MCF 10A (cell line): ENCODE measurements around the gene NR4A3. TPM values are rescaled to one million over a fixed set of nuclear protein-coding genes. Genes with fewer than 3 reads are reported as not detected.

Experiments
- BruUV-seq: library from RNA; stranded (reverse); fragments of 400-500 nt; replicated peaks from 2 replicates; lab custom pipeline; 2021; lab: Mats Ljungman, UMichigan
- CTCF ChIA-PET: fragments of 300-600 bp; sonication (Branson Sonifier 250); formaldehyde crosslinking; extraction: SDS; loops from one replicate; lab custom pipeline; 2021; ENCODE audit warnings: antibody characterized with exemption, inconsistent platforms; lab: Yijun Ruan, JAX
- POLR2A ChIA-PET: fragments of 300-600, 350-650 bp; sonication (Branson Sonifier 250); formaldehyde crosslinking; extraction: SDS; loops from one replicate; lab custom pipeline; 2020; ENCODE audit warnings: antibody characterized with exemption, inconsistent platforms; lab: Yijun Ruan, JAX
- DNase-seq: peaks from one replicate; pipeline ENCODE4 v3.0.0-alpha.2; 2018; ENCODE audit not compliant: unreplicated experiment
- H3K27ac Mint-ChIP-seq: one replicate; pipeline ENCODE4 v1.8.0; 2022; ENCODE audit warnings: mild to moderate bottlenecking, low read depth, mixed read lengths; ENCODE audit not compliant: unreplicated experiment
- H3K27me3 Mint-ChIP-seq: one replicate; pipeline ENCODE4 v1.8.0; 2022; ENCODE audit warnings: mixed read lengths; ENCODE audit not compliant: insufficient read depth, unreplicated experiment
- H3K36me3 Mint-ChIP-seq: one replicate; pipeline ENCODE4 v1.8.0; 2022; ENCODE audit warnings: mild to moderate bottlenecking, moderate library complexity, mixed read lengths; ENCODE audit not compliant: insufficient read depth, unreplicated experiment
- H3K4me1 Mint-ChIP-seq: one replicate; pipeline ENCODE4 v1.8.0; 2022; ENCODE audit warnings: mixed read lengths; ENCODE audit not compliant: insufficient read depth, unreplicated experiment
- H3K4me3 Mint-ChIP-seq: one replicate; pipeline ENCODE4 v1.8.0; 2022; ENCODE audit warnings: mild to moderate bottlenecking, moderate library complexity, mixed read lengths; ENCODE audit not compliant: unreplicated experiment
- H3K9me3 Mint-ChIP-seq: one replicate; pipeline ENCODE4 v1.8.0; 2022; ENCODE audit warnings: mixed read lengths; ENCODE audit not compliant: unreplicated experiment
- intact Hi-C: fragments of 100-400 bp; cut with micrococcal nuclease; formaldehyde crosslinking; loops from 2 replicates; pipeline ENCODE4 v1.14.1; 2022
- total RNA-seq: library from RNA; stranded (reverse); gene quantifications from 2 replicates; pipeline ENCODE4 v1.2.3, GENCODE V29; 2022
- TF ChIP-seq, protein P1 (sequence below): fragments of 200-600 bp; IDR thresholded peaks from one replicate; pipeline ENCODE4 v1.8.0; 2022; ENCODE audit warnings: antibody characterized with exemption, mild to moderate bottlenecking; ENCODE audit not compliant: unreplicated experiment

The NR4A3 gene
- total RNA-seq, 1 experiment from 2014 or later, result 0.16 TPM

DNA sequence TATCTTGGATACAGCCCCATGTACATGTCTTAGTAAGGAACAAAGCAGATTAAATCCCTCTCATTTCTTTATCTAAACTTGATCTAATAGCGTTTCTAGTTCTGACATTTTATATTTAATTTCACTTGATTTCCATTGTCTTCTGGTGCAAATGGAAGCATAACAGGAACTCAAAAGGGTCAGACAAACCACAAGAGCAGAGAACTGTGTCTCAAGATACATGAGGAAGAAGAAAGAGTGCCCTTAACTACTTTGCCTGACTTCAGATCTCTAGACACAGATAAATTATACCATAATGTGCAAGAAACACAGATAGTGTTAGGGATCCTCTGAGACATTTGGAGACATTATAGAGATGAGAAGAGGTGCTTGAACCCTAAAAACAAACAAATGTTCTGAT, 64.1 kb downstream of the NR4A3 start:
- TF ChIP-seq, protein P1, sequence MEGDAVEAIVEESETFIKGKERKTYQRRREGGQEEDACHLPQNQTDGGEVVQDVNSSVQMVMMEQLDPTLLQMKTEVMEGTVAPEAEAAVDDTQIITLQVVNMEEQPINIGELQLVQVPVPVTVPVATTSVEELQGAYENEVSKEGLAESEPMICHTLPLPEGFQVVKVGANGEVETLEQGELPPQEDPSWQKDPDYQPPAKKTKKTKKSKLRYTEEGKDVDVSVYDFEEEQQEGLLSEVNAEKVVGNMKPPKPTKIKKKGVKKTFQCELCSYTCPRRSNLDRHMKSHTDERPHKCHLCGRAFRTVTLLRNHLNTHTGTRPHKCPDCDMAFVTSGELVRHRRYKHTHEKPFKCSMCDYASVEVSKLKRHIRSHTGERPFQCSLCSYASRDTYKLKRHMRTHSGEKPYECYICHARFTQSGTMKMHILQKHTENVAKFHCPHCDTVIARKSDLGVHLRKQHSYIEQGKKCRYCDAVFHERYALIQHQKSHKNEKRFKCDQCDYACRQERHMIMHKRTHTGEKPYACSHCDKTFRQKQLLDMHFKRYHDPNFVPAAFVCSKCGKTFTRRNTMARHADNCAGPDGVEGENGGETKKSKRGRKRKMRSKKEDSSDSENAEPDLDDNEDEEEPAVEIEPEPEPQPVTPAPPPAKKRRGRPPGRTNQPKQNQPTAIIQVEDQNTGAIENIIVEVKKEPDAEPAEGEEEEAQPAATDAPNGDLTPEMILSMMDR, result no peak
- POLR2A ChIA-PET, result no interaction called here
- DNase-seq, result no peak
- H3K27me3 Mint-ChIP-seq, result peaks cover 17% of the 10 kb centered on the region
- H3K4me3 Mint-ChIP-seq, result no peak overlapping the region
- H3K9me3 Mint-ChIP-seq, result no peaks in the 10 kb centered on the region
- CTCF ChIA-PET, result interaction anchor here (0.8 kb wide), 1 partner anchor 99 kb away, joined by 3 read pairs; no protein-coding TSS in a partner anchor
- BruUV-seq, result no TSS peak
- H3K4me1 Mint-ChIP-seq, result no peaks in the 10 kb centered on the region
- H3K36me3 Mint-ChIP-seq, result no peaks in the 10 kb centered on the region
- H3K27ac Mint-ChIP-seq, result no peak overlapping the region
- intact Hi-C loops, result no loop called here

DNA sequence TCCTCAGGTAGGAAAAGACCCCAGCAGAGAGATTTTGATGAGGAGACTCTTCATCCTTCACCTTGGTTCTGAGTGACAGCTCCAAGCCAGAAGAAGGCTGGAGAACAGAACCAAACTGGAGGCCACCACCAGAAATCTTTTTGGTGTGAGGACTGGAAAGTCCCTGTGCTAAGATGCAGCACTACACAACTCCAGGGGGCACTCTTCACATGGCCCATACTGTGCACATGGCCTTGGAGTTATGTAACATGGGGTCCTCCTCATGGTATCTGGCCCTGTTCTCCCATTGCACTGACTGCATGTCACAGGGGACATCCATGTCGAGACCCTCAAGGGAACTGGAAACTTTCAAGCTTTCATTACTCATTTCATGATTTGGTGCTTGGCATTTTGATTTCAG, 67.4 kb downstream of the NR4A3 start:
- no peaks in the 10 kb centered on the region for H3K4me1 Mint-ChIP-seq
- no peaks in the 10 kb centered on the region for H3K9me3 Mint-ChIP-seq
- ChIA-PET POLR2A (interaction anchor here (0.5 kb wide), 1 partner anchor 117 kb away, joined by 3 read pairs; no protein-coding TSS in a partner anchor), CTCF (interaction anchor here (1.0 kb wide), 1 partner anchor 60 kb away, joined by 3 read pairs; no protein-coding TSS in a partner anchor)
- no TSS peak for BruUV-seq
- no peak overlapping the region for H3K4me3 Mint-ChIP-seq
- H3K27me3 Mint-ChIP-seq, result peaks cover 51% of the 10 kb centered on the region
- TF ChIP-seq, protein P1, result no peak
- intact Hi-C loops, result no loop called here
- H3K27ac Mint-ChIP-seq, result no peak overlapping the region
- no peaks in the 10 kb centered on the region for H3K36me3 Mint-ChIP-seq
- DNase-seq, result no peak

DNA sequence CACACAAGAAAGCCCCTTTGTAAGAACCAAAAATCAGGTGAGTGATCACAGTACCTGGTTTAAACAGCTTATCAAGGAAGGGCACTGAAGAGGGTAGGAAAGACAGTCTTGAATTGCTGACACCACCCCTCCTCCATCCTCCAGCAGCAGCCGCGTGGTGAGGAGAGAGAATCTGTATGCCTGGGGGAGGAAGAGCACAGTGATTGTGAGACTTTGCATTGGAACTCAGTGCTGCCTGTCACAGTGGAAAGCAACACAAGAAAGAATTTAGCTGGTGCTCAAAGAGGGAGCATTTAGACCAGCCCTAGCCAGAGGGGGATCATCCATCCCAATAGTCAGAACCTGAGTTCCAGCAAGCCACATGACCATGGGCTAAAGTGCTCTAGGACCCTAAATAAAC, 73.1 kb downstream of the NR4A3 start:
- no peak for DNase-seq
- Mint-ChIP-seq H3K36me3 (no peaks in the 10 kb centered on the region), H3K27me3 (peaks cover 72% of the 10 kb centered on the region), H3K4me1 (no peaks in the 10 kb centered on the region), H3K27ac (no peak overlapping the region), H3K4me3 (no peak overlapping the region), H3K9me3 (no peaks in the 10 kb centered on the region)
- TF ChIP-seq, protein P1, result no peak
- POLR2A ChIA-PET, result interaction anchor here (1.8 kb wide), 1 partner anchor 12 kb away, joined by 5 read pairs; no protein-coding TSS in a partner anchor
- CTCF ChIA-PET, result interaction anchor here (0.6 kb wide), 1 partner anchor 291 kb away, joined by 3 read pairs; no protein-coding TSS in a partner anchor
- intact Hi-C loops, result no loop called here
- no TSS peak for BruUV-seq

DNA sequence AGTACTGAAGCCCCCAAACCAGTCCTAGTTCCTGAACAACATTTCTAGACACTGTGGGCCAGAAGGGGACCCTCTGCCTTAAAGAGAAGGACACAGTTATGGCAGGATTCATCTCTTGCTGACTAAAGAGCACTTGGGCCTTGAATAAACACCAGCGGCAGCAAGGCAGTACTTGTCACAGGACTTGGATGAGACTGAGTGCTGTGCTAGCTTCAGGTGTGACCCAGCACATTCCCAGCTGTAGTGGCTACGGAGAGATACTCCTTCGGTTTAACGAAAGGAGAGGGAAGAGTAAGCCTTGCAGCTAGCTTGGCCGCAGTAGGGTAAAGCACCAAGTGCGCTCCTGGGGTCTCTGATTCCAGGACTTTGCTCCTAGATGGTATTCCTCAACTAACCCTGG, 73.8 kb downstream of the NR4A3 start:
- no TSS peak for BruUV-seq
- no peak overlapping the region for H3K27ac Mint-ChIP-seq
- ChIA-PET CTCF (interaction anchor here (1.2 kb wide), 1 partner anchor 11 kb away, joined by 3 read pairs; no protein-coding TSS in a partner anchor), POLR2A (interaction anchor here (1.8 kb wide), 1 partner anchor 12 kb away, joined by 5 read pairs; no protein-coding TSS in a partner anchor)
- H3K4me3 Mint-ChIP-seq, result no peak overlapping the region
- no peaks in the 10 kb centered on the region for H3K9me3 Mint-ChIP-seq
- no peaks in the 10 kb centered on the region for H3K36me3 Mint-ChIP-seq
- H3K4me1 Mint-ChIP-seq, result no peaks in the 10 kb centered on the region
- TF ChIP-seq, protein P1, result no peak
- peaks cover 72% of the 10 kb centered on the region for H3K27me3 Mint-ChIP-seq
- intact Hi-C loops, result no loop called here
- DNase-seq, result no peak
